Omental fat pad (tissue), 4 donors: ENCODE measurements around the gene DNMT3L. TPM values are rescaled to one million over a fixed set of nuclear protein-coding genes. Genes with fewer than 3 reads are reported as not detected.
"Not testable (repeated sequence)": the region's sequence is repeated elsewhere in the genome, so short reads cannot be mapped to it uniquely, and the experiment has no call there.

Source experiments
- ATAC-seq: fragments of 150-250 bp; one replicate; pipeline ENCODE4 v1.9.1; 2016; ENCODE audit warnings: mild to moderate bottlenecking, moderate library complexity; ENCODE audit not compliant: low FRiP score
- DNase-seq: peaks from one replicate; pipeline ENCODE4 v3.0.0-alpha.2; 2019; ENCODE audit warnings: low spot score
- CTCF ChIP-seq, 3 donors: fragments of 450-650 bp; IDR thresholded peaks; one replicate each; pipeline ENCODE4 v1.5.1; 2016 to 2017; ENCODE audit warnings: antibody characterized with exemption in 3 of 3, mild to moderate bottlenecking in 3 of 3, moderate library complexity in 2 of 3
- small RNA-seq: library from RNA; depleted of rRNA; stranded (forward); fragments of <200 nt; gene quantifications from one replicate; pipeline ENCODE3, GENCODE V24; 2016
- total RNA-seq, 4 donors: library from RNA; depleted of rRNA; stranded (reverse); fragments of >200 nt; gene quantifications; one replicate each; pipeline ENCODE4 v1.1.0, GENCODE V29; 2016

Gene DNMT3L
- total RNA-seq, 4 donors from 2014 or later, result not detected

GRCh38 chr21:44206698-44207676 lies 54.7 kb downstream of the DNMT3L start:
- not testable (repeated sequence) for DNase-seq, ATAC-seq

- ATAC-seq, result not testable (repeated sequence)
Measured at GRCh38 chr21:44206187-44206586, 55.5 kb downstream of the DNMT3L start.

GRCh38 chr21:44202590-44203299 lies 59.0 kb downstream of the DNMT3L start:
- not testable (repeated sequence) for DNase-seq, ATAC-seq

More at GRCh38 chr21:44206187-44206586, 55.5 kb downstream of the DNMT3L start:
- DNase-seq, result not testable (repeated sequence)

DNA sequence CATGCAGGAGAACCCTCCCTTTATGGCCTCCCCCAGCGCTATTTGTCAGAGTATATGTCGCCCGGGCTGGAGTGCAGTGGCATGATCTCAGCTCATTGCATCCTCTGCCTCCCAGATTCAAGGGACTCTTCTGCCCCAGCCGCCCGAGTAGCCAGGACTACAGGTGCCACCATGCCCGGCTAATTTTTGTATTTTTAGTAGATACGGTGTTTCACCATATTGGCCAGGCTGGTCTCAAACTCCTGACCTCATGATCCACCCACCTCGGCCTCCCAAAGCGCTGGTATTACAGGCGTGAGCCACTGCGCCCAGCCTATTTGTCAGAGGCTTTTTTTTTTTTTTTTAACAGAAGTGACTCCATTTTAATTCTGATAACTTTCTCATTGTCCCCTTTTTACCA lies 61.7 kb downstream of the DNMT3L start:
- not testable (repeated sequence) for ATAC-seq, DNase-seq

DNA sequence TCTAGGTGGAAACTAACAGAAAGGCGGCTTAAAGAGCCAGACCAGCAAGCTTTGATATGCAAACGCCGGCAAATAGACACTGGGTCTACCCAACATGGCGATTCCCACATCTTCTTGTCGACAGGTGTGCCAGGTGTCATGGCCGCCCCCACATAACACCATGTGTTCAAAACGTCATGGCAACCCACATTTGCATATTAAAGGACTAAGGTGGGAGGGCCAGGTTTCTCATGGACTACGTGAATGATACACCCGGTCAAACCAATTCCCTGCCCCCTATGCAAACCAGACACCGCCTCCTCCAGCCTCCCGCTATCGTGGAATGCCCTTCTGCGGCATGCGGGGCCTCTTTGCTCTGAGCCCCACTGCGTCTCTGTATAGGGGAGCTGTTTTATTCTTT lies 62.2 kb downstream of the DNMT3L start:
- no peak for ATAC-seq
- DNase-seq, result no peak
- no peak for TF ChIP-seq CTCF (IDR thresholded peaks at IDR 0.05)

GRCh38 chr21:44197156-44197516 lies 64.6 kb downstream of the DNMT3L start:
- not testable (repeated sequence) for ATAC-seq, DNase-seq

Small RNA genes within 50 kb of the gene (small RNA-seq; reads per million reads assigned to genes)
- not detected for gene AP001059.3

Other genes starting within 250 kb of the DNMT3L start
- 10 to 100 TPM; 29.3 to 42.8 (median 36.6) TPM for gene TRAPPC10, start 249.6 kb downstream of the DNMT3L start, total RNA-seq
- 10 to 100 TPM in 2 of 4 donors, 1 to 10 TPM in 2; 5.3 to 17.2 (median 11.3) TPM for gene PWP2, start 154.5 kb downstream of the DNMT3L start, total RNA-seq
- 10 to 100 TPM in 3 of 4 donors, 1 to 10 TPM in 1; 8.7 to 50.8 (median 15.2) TPM for gene GATD3, start 128.2 kb downstream of the DNMT3L start, total RNA-seq
- gene ICOSLG, start 21.0 kb downstream of the DNMT3L start, total RNA-seq, result 1 to 10 TPM; 1.7 to 9.1 (median 3.7) TPM
- under 1 TPM in 1 of 4 donors, not detected in 3; 0.12 TPM for gene AIRE, start 24.0 kb upstream of the DNMT3L start, total RNA-seq
- gene PFKL, start 38.2 kb upstream of the DNMT3L start, total RNA-seq, result 100 to 1,000 TPM in 3 of 4 donors, 10 to 100 TPM in 1; 75.7 to 114 (median 104) TPM
- gene CFAP410, start 77.5 kb upstream of the DNMT3L start, total RNA-seq, result 10 to 100 TPM; 18.5 to 35.3 (median 23.6) TPM
- 1 to 10 TPM; 3.9 to 9.3 (median 6.6) TPM for gene TRPM2, start 91.7 kb upstream of the DNMT3L start, total RNA-seq
- gene LRRC3, start 193.6 kb upstream of the DNMT3L start, total RNA-seq, result 1 to 10 TPM; 1.4 to 4.4 (median 3.6) TPM